ENCODE measurements around the gene ATG9A. TPM values are rescaled to one million over a fixed set of nuclear protein-coding genes. Genes with fewer than 3 reads are reported as not detected.

Gene ATG9A
- total and polyA plus RNA-seq, 2 of the 8 experiments (the other 6 are each of a cell fraction or from before 2014, with no cell fraction given) = 43.6 to 66.8 TPM

DNA sequence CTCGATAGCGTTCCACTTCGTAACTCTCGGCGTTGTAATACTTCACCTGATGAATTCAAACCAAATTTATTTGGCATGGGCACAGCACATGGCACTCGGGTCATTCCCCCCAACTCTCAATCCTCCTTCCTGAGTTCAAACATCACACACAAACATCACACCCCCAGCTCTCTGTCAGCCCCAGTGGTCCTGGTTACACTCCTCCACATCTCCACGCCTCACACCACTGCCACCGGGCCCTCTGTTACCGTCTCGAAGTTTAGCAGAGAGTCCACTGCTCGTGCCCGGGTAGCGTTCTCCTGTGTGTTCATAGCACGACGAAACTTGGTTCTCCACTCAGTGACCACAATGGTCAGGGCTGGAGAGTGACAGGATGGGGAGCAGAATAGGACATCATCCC is 15.3 kb downstream of the ATG9A start:
- H3K27me3 ChIP-seq (replicated peaks in 1 of 4; ENCODE audit: control insufficient read depth in 3 of 4, extremely low read depth in 1 of 4, insufficient read depth in 3 of 4, low read length in 3 of 4) = no peaks in the 10 kb centered on the region; a peak in 1 of 7 replicates
- H4K91ac ChIP-seq (replicated peaks; ENCODE audit: insufficient read length, low read length) = no peak overlapping the region
- FAIRE-seq (no peak), DNase-seq (ENCODE audit: low read depth in 1 of 2, low spot score in 2 of 2) (no peak)
- no peaks in the 10 kb centered on the region for H3K79me2 ChIP-seq (ENCODE audit: control insufficient read depth in 1 of 2, insufficient read depth in 2 of 2, low read length in 2 of 2)
- H3K9me3 ChIP-seq (ENCODE audit: insufficient read depth in 2 of 2, low read depth in 1 of 2, low read length in 1 of 2) = no peaks in the 10 kb centered on the region
- no peak overlapping the region for H3K27ac ChIP-seq (ENCODE audit: low read depth, low read length)
- no peak overlapping the region for H3K23ac ChIP-seq (ENCODE audit: insufficient read length)
- H3K36me3 ChIP-seq (ENCODE audit: control insufficient read depth in 2 of 4, insufficient read depth in 4 of 4, low read length in 3 of 4) = peaks cover 14 to 54% (median 29%) of the 10 kb centered on the region in 4 experiments
- no peak overlapping the region for H2AFZ ChIP-seq (ENCODE audit: low read length)
- H3K4ac ChIP-seq (replicated peaks; ENCODE audit: insufficient read length, low read depth, low read length) = no peak overlapping the region
- CTCF ChIA-PET (ENCODE audit: partially characterized antibody) = interaction anchor here (0.8 to 1.8 kb wide), 2 partner anchors 31 to 34 kb away, joined by 3 to 4 read pairs; no protein-coding TSS in a partner anchor
- H2BK120ac ChIP-seq (replicated peaks; ENCODE audit: low read depth, low read length) = no peak overlapping the region
- 98% methylated on average over 15 of the region's 15 CpGs; no CpG with 5 or more reads in 1 of the 2 experiments for WGBS, 2 experiments (ENCODE audit: extremely low coverage in 1 of 2, insufficient coverage in 1 of 2, insufficient read length in 1 of 2, insufficient replicate concordance in 2 of 2, low coverage in 1 of 2, low lambda C conversion rate in 2 of 2, missing lambda C conversion rate in 1 of 2)
- no peak overlapping the region for H3K14ac ChIP-seq (ENCODE audit: insufficient read length)
- POLR2A ChIA-PET (ENCODE audit: partially characterized antibody) = interaction anchor here (1.1 kb wide), 1 partner anchor 11 kb away, joined by 4 read pairs; no protein-coding TSS in a partner anchor
- no peak overlapping the region for H2BK15ac ChIP-seq (ENCODE audit: low read length)
- no peaks in the 10 kb centered on the region for H3K79me1 ChIP-seq (ENCODE audit: low read depth, low read length)
- no peak overlapping the region for H3K4me2 ChIP-seq (ENCODE audit: insufficient read depth in 1 of 2, low read depth in 2 of 2, low read length in 2 of 2)
- peaks cover 0 to 2% of the 10 kb centered on the region in 2 experiments for H4K20me1 ChIP-seq (replicated peaks in 1 of 2; ENCODE audit: control insufficient read depth in 1 of 2, insufficient read depth in 2 of 2, low read length in 2 of 2)
- no peak overlapping the region for H2BK12ac ChIP-seq (ENCODE audit: low read depth, low read length)
- no peak overlapping the region for H4K8ac ChIP-seq (ENCODE audit: extremely low read depth, insufficient read depth, low read length)
- peaks cover 12% of the 10 kb centered on the region for H3K23me2 ChIP-seq (ENCODE audit: low read depth, low read length)
- H3K56ac ChIP-seq (replicated peaks; ENCODE audit: insufficient read length, low read depth, low read length) = no peak overlapping the region
- no peak overlapping the region for H4K5ac ChIP-seq (ENCODE audit: insufficient read length, low read depth, low read length)
- H2AK5ac ChIP-seq (ENCODE audit: low read depth, low read length) = no peak overlapping the region
- H3K9ac ChIP-seq (replicated peaks in 1 of 4; ENCODE audit: extremely low read depth in 1 of 4, low read depth in 3 of 4, low read length in 3 of 4) = no peak overlapping the region
- H3K18ac ChIP-seq (ENCODE audit: extremely low read depth, low read length) = no peak overlapping the region
- H3K4me1 ChIP-seq (replicated peaks in 1 of 4; ENCODE audit: control insufficient read depth in 3 of 4, insufficient read depth in 4 of 4, low read length in 3 of 4) = peaks cover 0 to 4% (median 2%) of the 10 kb centered on the region in 4 experiments; a peak in 3 of 7 replicates
- H2BK20ac ChIP-seq (ENCODE audit: low read length) = no peak overlapping the region
- no peak overlapping the region for H3K4me3 ChIP-seq (ENCODE audit: extremely low read depth in 1 of 4, insufficient read depth in 2 of 4, low read depth in 3 of 4, low read length in 4 of 4)
- TF ChIP-seq EGR1 (IDR thresholded peaks at IDR 0.05; ENCODE audit: borderline replicate concordance, low read depth, low read length) (no peak), YY1 (IDR thresholded peaks at IDR 0.05; ENCODE audit: low read depth, low read length) (no peak), TBP (IDR thresholded peaks at IDR 0.05; ENCODE audit: low read depth, low read length) (no peak)
- TF ChIP-seq, protein P1, sequence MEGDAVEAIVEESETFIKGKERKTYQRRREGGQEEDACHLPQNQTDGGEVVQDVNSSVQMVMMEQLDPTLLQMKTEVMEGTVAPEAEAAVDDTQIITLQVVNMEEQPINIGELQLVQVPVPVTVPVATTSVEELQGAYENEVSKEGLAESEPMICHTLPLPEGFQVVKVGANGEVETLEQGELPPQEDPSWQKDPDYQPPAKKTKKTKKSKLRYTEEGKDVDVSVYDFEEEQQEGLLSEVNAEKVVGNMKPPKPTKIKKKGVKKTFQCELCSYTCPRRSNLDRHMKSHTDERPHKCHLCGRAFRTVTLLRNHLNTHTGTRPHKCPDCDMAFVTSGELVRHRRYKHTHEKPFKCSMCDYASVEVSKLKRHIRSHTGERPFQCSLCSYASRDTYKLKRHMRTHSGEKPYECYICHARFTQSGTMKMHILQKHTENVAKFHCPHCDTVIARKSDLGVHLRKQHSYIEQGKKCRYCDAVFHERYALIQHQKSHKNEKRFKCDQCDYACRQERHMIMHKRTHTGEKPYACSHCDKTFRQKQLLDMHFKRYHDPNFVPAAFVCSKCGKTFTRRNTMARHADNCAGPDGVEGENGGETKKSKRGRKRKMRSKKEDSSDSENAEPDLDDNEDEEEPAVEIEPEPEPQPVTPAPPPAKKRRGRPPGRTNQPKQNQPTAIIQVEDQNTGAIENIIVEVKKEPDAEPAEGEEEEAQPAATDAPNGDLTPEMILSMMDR (IDR thresholded peaks at IDR 0.05; ENCODE audit: control extremely low read depth in 1 of 3, insufficient read depth in 1 of 3, low read depth in 1 of 3, low read length in 3 of 3) = no peak
- TF ChIP-seq, protein P2, sequence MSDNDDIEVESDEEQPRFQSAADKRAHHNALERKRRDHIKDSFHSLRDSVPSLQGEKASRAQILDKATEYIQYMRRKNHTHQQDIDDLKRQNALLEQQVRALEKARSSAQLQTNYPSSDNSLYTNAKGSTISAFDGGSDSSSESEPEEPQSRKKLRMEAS (IDR thresholded peaks at IDR 0.05) = no peak
- H2BK5ac ChIP-seq (ENCODE audit: low read depth, low read length) = no peak overlapping the region
